ENCODE data around the gene ANKRD12. TPM values are rescaled to one million over a fixed set of nuclear protein-coding genes. Genes with fewer than 3 reads are reported as not detected.

Gene ANKRD12
- total RNA-seq, 1 donor from 2014 or later = 53.3 TPM

- Mint-ChIP-seq H3K27me3 (no peaks in the 10 kb centered on the region), H3K4me1 (ENCODE audit: low read depth) (no peaks in the 10 kb centered on the region), H3K36me3 (ENCODE audit: insufficient read depth) (peaks cover 7% of the 10 kb centered on the region), H3K9me3 (ENCODE audit: low read depth) (no peaks in the 10 kb centered on the region), H3K4me3 (ENCODE audit: low read depth) (no peak overlapping the region), H3K27ac (no peak overlapping the region)
- no peak for DNase-seq (ENCODE audit: low spot score, unreplicated experiment)
- TF ChIP-seq CTCF (IDR thresholded peaks at IDR 0.05; ENCODE audit: unreplicated experiment) = no peak
These were observed 141.4 kb downstream of the ANKRD12 start for GRCh38 chr18:9278028-9278427.

- no peak overlapping the region for H3K4me3 Mint-ChIP-seq (ENCODE audit: low read depth)
- peaks cover 3% of the 10 kb centered on the region for H3K9me3 Mint-ChIP-seq (ENCODE audit: low read depth)
- H3K36me3 Mint-ChIP-seq (ENCODE audit: insufficient read depth) = peaks cover 13% of the 10 kb centered on the region
- DNase-seq (ENCODE audit: low spot score, unreplicated experiment) = no peak
- no peaks in the 10 kb centered on the region for H3K27me3 Mint-ChIP-seq
- H3K4me1 Mint-ChIP-seq (ENCODE audit: low read depth) = no peaks in the 10 kb centered on the region
- TF ChIP-seq CTCF (IDR thresholded peaks at IDR 0.05; ENCODE audit: unreplicated experiment) = no peak
- no peak overlapping the region for H3K27ac Mint-ChIP-seq
These were observed 144.3 kb downstream of the ANKRD12 start for GRCh38 chr18:9280849-9281248.

- Mint-ChIP-seq H3K27me3 (no peaks in the 10 kb centered on the region), H3K27ac (no peak overlapping the region)
- DNase-seq (ENCODE audit: low spot score, unreplicated experiment) = no peak
These were observed 145.2 kb downstream of the ANKRD12 start for GRCh38 chr18:9281780-9282179.

GRCh38 chr18:9283791-9284190 is 147.2 kb downstream of the ANKRD12 start:
- no peak overlapping the region for H3K4me3 Mint-ChIP-seq (ENCODE audit: low read depth)
- peaks cover 11% of the 10 kb centered on the region for H3K36me3 Mint-ChIP-seq (ENCODE audit: insufficient read depth)
- DNase-seq (ENCODE audit: low spot score, unreplicated experiment) = no peak
- H3K27ac Mint-ChIP-seq = no peak overlapping the region
- H3K4me1 Mint-ChIP-seq (ENCODE audit: low read depth) = no peaks in the 10 kb centered on the region
- no peak for TF ChIP-seq CTCF (IDR thresholded peaks at IDR 0.05; ENCODE audit: unreplicated experiment)
- H3K9me3 Mint-ChIP-seq (ENCODE audit: low read depth) = peaks cover 6% of the 10 kb centered on the region
- no peaks in the 10 kb centered on the region for H3K27me3 Mint-ChIP-seq

More at GRCh38 chr18:9281780-9282179, 145.2 kb downstream of the ANKRD12 start:
- no peak for TF ChIP-seq CTCF (IDR thresholded peaks at IDR 0.05; ENCODE audit: unreplicated experiment)
- Mint-ChIP-seq H3K9me3 (ENCODE audit: low read depth) (peaks cover 3% of the 10 kb centered on the region), H3K4me1 (ENCODE audit: low read depth) (no peaks in the 10 kb centered on the region), H3K4me3 (ENCODE audit: low read depth) (no peak overlapping the region), H3K36me3 (ENCODE audit: insufficient read depth) (peaks cover 13% of the 10 kb centered on the region)

- H3K27me3 Mint-ChIP-seq = no peaks in the 10 kb centered on the region
- H3K9me3 Mint-ChIP-seq (ENCODE audit: low read depth) = peaks cover 6% of the 10 kb centered on the region
- no peaks in the 10 kb centered on the region for H3K4me1 Mint-ChIP-seq (ENCODE audit: low read depth)
- DNase-seq (ENCODE audit: low spot score, unreplicated experiment) = no peak
- H3K27ac Mint-ChIP-seq = no peak overlapping the region
- H3K36me3 Mint-ChIP-seq (ENCODE audit: insufficient read depth) = peaks cover 10% of the 10 kb centered on the region
- no peak overlapping the region for H3K4me3 Mint-ChIP-seq (ENCODE audit: low read depth)
- TF ChIP-seq CTCF (IDR thresholded peaks at IDR 0.05; ENCODE audit: unreplicated experiment) = no peak
These were observed 149.0 kb downstream of the ANKRD12 start for GRCh38 chr18:9285604-9286003.

All from progenitor cell of endocrine pancreas (in vitro differentiated cells).